GDM1 (cell line): ENCODE measurements around the gene STAT4.

Experiments
- DNase-seq: peaks from one replicate; lab custom pipeline; 2025; lab: John Stamatoyannopoulos, UW

The STAT4 gene

GRCh38 chr2:191082321-191082720 lies 68.5 kb downstream of the STAT4 start:
- DNase-seq, result no peak

- DNase-seq, result no peak
These were observed 69.2 kb downstream of the STAT4 start for GRCh38 chr2:191081411-191082155.

DNA sequence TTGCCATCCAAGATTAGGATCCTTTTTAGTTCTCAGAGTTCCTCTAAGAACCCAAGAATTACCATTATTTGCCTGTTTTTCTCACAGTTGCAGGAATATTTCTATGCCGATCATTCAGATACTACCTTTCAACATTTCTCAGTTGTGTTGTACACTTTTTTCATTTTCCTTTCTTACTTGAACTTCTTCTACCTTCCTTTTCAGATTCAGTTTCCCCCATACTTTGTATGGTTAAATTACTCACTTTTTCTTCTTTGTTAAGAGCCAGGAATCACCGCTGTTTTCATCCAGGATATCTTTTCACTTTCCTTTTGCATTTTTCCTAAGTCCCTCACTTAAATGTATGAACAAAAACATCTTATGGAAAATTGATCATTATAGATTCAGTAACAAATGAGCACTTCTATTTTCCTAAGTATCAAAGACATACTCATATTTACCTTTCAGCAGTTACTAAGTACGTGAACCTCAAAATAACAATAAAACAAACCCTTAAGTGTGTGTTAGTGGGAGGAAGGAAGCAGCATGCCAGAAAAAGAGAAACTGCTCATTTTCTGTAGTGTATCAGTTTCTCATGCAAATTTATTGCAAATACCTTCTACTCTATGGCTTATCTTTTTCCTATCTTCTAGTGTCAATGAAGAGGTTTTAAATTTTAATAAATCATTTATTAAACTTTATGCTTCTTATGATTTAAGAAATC lies 72.5 kb downstream of the STAT4 start:
- no peak for DNase-seq

- DNase-seq, result peak; percentile 8
These were observed 80.5 kb downstream of the STAT4 start for GRCh38 chr2:191070276-191070675.

DNA sequence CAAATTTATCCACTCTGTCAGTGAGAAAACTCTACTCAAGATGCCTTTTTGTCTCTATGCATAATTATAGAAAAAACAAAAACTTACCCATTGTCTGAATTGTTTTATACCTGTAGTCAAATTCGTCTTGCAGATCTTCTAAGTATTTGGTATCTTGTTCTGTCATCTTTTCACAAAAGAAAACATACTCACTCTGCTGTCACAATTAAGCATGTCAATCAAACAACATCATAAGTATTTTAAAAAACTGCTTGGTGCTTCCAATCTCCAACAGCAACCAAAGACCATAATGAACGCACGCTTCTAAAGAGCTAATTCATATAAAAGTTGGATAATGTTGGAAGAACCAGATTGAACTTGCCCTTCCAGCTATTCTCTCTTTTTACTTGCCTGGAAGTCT lies 81.2 kb downstream of the STAT4 start:
- DNase-seq, result no peak

DNA sequence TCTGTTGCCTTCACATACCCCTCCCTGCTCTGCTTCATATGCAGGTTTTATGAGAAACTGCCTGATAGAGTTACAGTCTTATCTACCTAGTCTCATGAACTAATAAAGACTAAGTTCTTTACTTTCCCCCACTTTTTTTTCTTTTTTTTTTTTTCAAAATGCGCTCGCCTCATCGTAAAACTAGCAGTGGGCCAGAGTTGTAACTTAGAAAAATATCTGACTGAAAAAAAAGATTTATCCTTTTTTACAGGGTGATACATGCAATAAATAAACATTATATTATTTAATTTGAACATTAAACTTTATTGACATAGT lies 83.9 kb downstream of the STAT4 start:
- no peak for DNase-seq

DNA sequence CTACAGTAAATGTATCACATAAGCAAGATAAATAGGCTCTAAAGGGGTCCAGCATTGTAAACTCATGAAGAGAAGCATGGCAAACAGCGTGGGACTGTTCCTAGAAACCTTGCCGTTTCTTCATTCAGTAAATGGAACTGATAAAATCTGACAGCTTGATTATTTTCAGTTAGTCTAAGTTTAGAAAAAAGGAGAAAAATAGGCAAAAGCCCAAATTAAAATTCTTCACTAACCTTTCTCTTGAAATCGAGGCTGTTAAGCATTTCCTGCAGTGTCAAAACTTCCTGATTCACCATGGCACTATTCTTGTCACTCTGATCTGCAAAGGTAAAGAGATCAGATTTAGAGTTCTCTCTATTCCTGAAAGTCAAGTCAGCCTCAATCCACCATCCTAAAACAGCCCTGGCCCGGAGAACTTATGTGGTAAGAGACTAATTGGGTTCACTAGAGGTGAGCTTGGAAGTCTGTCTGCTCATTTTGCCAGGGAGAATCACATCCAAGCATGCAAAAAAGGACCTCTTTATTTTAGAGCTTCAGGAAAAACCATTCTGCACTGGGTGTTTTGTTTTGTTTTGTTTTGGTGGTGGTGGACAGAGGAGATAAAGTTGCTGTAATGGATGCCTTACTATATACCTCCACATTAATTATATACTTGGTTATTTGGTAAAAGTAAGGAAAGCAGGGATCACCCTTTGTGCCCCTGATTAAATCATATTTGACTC lies 84.4 kb downstream of the STAT4 start:
- DNase-seq, result no peak

- DNase-seq, result no peak
These were observed 85.0 kb downstream of the STAT4 start for GRCh38 chr2:191065785-191066184.

GRCh38 chr2:191064590-191064989 lies 86.2 kb downstream of the STAT4 start:
- no peak for DNase-seq

DNA sequence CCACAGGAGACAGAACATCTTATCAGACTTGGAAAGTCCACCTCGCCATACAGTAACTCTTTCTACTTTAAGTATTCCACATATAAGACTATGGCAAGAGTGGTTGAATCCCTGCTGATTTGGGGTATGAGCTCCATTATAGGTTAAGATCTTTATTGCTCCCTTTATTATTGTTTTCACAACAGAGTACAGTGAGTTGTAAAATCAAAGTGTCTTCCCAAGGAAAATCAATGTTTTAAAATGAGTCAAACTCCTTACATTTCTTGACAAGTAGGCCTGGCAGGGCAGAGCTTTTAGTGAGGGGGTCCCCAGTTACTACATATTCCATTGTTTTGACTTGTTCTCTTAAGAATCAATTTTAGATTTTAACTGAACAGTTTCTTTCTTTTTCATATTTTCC lies 87.2 kb downstream of the STAT4 start:
- no peak for DNase-seq

DNA sequence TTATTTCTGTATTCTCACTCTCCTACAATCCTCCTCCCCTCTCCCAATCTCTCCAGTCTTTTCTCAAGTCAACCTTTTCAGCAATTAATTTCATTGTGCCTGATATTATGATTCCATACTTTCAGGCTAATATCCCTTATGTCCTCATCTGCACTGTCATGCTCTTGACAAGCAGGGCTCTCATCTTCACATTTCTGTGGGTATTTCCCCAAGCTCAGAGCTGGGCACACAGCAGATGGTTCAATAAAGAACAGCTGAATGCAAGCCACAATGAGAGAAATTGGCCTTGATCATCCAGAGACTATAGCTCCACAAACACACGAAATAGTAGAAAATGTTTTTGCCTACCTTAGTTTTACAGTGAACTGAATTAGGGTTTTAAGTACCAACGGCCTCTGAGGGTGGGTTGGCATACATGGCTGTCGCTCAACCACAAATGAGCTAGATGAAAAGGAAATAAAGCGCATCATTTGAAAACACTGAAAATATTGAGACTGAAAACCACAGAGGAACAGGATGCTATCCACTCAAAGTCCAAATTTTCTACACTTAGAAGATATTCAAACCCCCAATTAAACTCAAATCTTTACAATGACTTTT lies 89.3 kb downstream of the STAT4 start:
- no peak for DNase-seq

- DNase-seq, result no peak
These were observed 91.5 kb downstream of the STAT4 start for GRCh38 chr2:191059308-191059707.

DNA sequence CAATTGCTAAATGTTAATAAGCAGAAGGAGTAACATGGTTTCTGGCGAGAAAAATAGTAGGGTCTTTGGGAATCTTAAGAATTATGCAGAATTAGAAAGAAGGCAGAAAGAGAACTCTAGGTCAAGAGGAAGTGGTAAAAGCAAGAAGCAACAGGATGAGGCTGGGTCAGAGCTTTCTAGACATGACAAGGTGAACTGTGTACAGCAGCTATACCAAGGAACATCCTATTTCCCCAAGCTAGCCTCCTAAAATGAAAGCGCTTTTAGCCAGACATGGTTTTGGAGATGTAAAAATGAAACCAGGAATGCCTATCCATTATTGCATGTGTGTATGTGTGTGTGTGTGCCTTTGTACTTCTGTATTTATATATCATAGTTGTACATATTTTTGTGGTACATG lies 94.6 kb downstream of the STAT4 start:
- peak; percentile 59 for DNase-seq

DNA sequence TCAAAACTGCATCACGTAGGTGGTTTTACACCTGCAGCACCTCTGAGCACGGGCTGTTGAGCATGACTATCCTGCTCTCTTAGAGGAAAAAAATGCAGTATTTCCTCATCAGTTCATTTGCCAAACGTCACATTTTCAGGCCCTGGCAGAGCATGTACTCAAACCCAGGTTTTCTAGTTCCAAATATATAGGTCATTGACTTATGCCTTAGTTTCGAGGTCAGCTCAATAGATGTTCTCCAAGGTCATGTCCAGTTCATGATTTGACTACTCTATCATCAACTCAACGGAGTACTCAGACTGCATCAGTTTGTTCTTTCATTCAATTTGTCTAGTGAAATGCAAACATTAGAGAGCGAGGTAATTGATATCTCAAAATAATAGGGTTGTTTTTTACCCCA lies 97.5 kb downstream of the STAT4 start:
- no peak for DNase-seq

DNA sequence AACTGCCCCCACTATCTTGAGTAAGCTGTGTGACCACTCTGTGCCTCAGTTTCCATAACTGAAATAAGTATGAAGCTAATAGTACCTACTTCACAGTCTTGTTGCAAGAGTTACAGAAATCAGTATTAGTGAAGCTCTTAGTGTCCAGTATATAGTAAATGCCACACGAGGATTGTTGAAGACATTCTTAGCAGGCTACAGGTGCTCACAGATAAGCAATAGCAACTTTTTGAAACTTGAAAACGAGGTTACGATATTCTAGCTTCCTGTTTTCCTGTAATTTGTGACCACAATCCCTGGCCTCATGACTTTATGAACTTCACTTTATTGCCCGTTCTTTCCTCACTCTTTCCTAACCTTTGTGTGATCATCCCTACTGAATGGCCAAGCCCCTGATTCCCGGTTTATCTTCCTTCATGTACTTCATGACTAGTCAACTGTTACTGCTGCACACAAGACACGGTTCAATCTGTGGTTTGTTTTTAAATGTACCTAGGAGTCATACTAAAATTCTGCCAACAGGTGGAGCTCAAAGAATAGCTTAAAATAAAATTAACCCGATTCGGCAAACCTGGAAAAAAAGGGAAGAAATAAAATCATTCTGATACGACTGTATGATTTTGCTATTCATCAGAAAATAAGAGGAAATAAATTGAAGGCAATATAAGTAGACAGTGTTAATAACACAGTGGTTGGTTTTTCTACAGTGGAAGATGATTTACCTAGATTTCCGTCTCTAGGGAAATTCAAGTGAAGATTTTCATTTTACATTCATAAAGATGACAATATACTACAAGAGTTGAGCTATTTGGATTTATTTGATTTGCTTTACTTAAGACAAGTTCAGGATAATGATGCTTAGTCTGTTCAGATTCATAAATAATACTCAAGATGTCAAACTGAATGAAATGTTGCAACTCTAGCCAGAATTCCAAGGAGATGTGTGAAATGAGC lies 98.7 kb downstream of the STAT4 start:
- DNase-seq, result peak; percentile 31

DNA sequence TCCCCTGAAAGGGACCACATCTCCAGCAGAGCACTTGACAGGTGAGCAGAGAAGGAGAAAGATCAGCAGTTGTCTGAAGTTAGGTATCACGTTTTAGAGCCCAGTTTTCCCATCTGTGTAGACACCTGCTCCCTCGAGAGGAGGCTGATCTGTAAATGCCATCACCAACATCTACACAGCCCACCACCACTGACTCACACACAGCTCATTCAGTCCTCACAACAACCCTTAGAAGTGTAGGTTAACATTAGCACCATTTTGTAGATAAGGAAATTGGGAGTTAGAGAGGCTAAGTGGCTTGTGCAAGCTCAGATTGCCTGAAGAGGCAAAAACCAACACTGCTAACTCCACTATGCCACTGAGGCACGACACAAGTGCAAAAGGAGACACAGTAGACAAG lies 99.6 kb downstream of the STAT4 start:
- no peak for DNase-seq

GRCh38 chr2:191050640-191050987 lies 100.2 kb downstream of the STAT4 start:
- no peak for DNase-seq

DNA sequence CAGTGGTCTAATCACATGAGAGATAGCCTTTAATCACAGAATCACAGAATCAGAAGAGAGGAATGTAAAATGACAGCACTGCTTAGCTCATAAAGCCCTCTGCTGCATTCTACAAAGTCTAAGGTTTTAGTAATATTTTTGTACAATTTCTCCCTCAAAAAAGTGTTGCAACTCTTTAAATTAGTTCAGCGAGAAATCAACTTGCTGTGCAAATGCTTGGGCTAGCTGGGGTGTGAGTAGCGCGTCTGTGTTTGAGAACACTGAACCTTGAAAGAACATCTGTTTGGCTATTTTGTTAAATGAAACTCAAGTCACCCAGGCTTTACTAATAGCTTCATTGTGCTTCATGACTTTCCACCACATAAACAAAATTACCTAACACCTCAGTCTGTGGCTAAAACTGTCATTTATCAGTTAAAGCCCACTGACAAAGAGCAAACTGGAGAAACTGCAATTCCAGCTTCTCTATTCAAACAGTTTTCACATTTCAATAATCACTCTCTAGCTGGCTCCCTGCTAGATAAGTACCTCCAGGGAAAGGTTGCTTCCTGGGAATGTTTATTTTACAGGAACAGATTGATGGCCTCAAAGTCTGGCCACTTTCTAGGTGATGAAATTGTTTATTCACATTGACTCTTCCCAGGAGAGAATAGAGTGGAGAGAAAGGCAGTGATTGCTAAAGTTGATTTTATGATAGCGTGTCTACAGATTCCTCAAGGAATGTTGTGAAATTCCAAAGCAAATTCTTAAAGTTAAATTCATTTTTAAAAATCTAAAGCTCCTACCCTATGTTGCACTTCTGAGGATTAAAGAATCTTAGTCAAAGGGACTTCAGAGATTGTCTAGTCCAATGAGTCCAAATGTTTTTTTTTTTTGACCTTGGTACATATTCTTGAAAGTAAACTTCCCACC lies 100.8 kb downstream of the STAT4 start:
- DNase-seq, result no peak

DNA sequence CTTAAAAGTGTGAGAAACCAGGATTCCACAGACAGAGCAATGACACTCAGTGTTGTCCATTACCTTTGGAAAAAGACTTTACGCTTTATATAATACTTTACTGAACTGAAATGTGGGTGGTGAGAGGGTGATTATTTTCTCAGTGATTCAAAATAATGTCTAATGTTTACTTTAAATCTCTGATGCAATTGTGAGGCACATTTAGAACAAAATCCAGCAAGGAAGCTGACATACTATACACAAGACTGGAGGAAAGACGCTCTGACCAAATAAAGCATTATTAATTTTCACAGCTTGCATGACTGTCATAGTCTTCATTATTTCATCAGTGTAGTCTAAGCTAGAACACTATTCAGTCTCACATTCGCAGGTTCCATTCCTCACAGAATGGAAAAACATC lies 102.7 kb downstream of the STAT4 start:
- no peak for DNase-seq

- DNase-seq, result no peak
These were observed 105.7 kb downstream of the STAT4 start for GRCh38 chr2:191045141-191045540.

DNA sequence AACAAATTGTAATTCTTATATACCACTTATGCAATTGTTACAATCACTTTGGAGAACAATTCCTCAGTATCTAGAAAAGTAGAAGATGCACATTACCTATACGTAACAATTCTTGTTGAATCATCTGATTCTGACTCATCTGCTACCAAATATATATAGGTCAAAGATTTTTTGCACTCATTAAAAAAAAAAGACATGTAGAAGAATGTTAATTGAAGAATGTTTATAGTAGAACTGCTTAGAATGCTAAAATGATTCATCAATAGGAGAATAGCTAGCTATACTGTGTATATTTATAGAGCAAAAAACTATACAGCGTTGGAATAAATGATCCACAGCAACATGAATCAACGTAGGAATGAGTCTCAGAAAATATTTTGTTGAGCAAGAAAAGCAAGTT lies 107.4 kb downstream of the STAT4 start:
- DNase-seq, result no peak
